Sigmoid colon (tissue), 4 donors: ENCODE results near the gene LPCAT1.

Experiments
- EP300 ChIP-seq, 4 donors: sonication (generic); formaldehyde crosslinking; IDR thresholded peaks; one replicate each; pipeline ENCODE4 v1.6.1; 2017; ENCODE audit warnings: antibody characterized with exemption in 4 of 4
- POLR2AphosphoS5 ChIP-seq, 4 donors: sonication (generic); formaldehyde crosslinking; IDR thresholded peaks; one replicate each; pipeline ENCODE4 v1.6.1; 2017; ENCODE audit warnings: antibody characterized with exemption in 4 of 4
- TF ChIP-seq, protein P1 (sequence below), 4 experiments: fragments of 450-650 bp in 3 of 4; fragments of 200-600 bp in 1 of 4; IDR thresholded peaks; one replicate each; pipeline ENCODE4 v1.5.1; 2016 to 2019; ENCODE audit warnings: antibody characterized with exemption in 4 of 4, mild to moderate bottlenecking in 3 of 4, moderate library complexity in 2 of 4

DNA sequence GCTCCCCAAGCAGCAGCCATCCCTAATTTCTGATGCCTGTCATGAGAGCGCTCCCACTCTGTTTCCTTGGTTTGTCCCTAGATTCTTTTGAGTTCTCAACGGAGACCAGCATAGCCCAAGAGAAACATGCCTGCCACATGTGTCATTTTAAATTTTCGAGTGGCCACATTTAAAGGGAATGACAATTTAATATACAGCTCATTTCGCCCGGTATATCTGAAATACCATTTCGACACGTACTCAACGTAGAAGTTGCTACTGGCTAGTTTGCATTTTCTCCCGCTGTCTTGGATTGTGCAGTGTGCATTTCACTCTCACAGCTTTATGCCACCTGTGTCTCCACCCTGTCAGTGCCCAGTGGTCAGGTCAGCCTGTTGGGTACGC lies 21.0 kb downstream of the LPCAT1 start:
- TF ChIP-seq, protein P1, sequence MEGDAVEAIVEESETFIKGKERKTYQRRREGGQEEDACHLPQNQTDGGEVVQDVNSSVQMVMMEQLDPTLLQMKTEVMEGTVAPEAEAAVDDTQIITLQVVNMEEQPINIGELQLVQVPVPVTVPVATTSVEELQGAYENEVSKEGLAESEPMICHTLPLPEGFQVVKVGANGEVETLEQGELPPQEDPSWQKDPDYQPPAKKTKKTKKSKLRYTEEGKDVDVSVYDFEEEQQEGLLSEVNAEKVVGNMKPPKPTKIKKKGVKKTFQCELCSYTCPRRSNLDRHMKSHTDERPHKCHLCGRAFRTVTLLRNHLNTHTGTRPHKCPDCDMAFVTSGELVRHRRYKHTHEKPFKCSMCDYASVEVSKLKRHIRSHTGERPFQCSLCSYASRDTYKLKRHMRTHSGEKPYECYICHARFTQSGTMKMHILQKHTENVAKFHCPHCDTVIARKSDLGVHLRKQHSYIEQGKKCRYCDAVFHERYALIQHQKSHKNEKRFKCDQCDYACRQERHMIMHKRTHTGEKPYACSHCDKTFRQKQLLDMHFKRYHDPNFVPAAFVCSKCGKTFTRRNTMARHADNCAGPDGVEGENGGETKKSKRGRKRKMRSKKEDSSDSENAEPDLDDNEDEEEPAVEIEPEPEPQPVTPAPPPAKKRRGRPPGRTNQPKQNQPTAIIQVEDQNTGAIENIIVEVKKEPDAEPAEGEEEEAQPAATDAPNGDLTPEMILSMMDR (IDR thresholded peaks at IDR 0.05), result no peak
- no peak for TF ChIP-seq EP300 (IDR thresholded peaks at IDR 0.05)
- no peak for TF ChIP-seq POLR2AphosphoS5 (IDR thresholded peaks at IDR 0.05)
